GM10248 (cell line): Measurements from ENCODE around the gene WSB1.
A peak's percentile ranks its signal among the peaks of the same experiment; 100 is the strongest.

Experiments
- CTCF ChIA-PET: fragments of 300-600 bp; sonication (Branson Sonifier 250); formaldehyde crosslinking; extraction: SDS; loops from one replicate; lab custom pipeline; 2021; ENCODE audit warnings: antibody characterized with exemption; lab: Yijun Ruan, JAX
- POLR2A ChIA-PET: fragments of 350-650 bp; sonication (Branson Sonifier 250); formaldehyde crosslinking; extraction: SDS; loops from one replicate; lab custom pipeline; 2020; ENCODE audit warnings: antibody characterized with exemption; lab: Yijun Ruan, JAX
- DNase-seq: peaks from one replicate; pipeline ENCODE4 v3.0.0; 2012; ENCODE audit errors: extremely low spot score
- CTCF ChIP-seq: IDR thresholded peaks from 2 replicates; pipeline ENCODE4 v1.5.1; 2012; ENCODE audit warnings: mild to moderate bottlenecking, low read depth; ENCODE audit errors: extremely low read depth, missing control alignments, control extremely low read depth

The WSB1 gene

DNA sequence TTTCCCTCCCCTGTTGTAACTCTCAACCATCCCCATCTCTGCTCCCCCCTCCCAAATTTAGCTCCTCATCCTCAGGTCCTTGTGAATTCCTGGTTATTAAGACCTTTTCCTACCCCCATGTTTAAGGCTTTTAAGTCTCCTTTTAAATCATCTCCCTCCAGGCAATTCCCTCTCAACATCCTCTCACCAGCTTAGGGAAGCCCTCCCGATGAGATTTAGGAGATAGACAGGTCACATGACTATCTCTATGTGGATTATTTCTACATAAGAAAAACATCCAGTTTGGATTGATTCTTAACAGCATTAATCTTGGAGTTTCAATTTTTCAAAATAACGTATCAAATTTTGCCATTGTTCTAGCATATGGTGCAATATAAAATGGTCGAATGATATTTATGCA lies 12.5 kb upstream of the WSB1 start:
- CTCF ChIA-PET: interaction anchor here (1.1 to 1.5 kb wide), 5 partner anchors 12 to 85 kb away, joined by 3 to 5 read pairs (median 4); no protein-coding TSS in a partner anchor
- TF ChIP-seq CTCF: no peak
- POLR2A ChIA-PET: interaction anchor here (1.4 kb wide), 1 partner anchor 13 kb away, joined by 8 read pairs; the partner anchor contains the start of gene WSB1
- no peak for DNase-seq

- TF ChIP-seq CTCF: no peak
- ChIA-PET POLR2A (interaction anchor here (0.6 to 1.4 kb wide), 2 partner anchors 12 to 20 kb away, joined by 6 to 8 read pairs; partner anchors contain the start of gene WSB1), CTCF (interaction anchor here (0.6 to 1.5 kb wide), 8 partner anchors 9 to 86 kb away, joined by 3 to 5 read pairs (median 4); partner anchors contain the start of gene WSB1)
- DNase-seq: peak; percentile 41
Observed at GRCh38 chr17:27282054-27282551, 11.8 kb upstream of the WSB1 start.

DNA sequence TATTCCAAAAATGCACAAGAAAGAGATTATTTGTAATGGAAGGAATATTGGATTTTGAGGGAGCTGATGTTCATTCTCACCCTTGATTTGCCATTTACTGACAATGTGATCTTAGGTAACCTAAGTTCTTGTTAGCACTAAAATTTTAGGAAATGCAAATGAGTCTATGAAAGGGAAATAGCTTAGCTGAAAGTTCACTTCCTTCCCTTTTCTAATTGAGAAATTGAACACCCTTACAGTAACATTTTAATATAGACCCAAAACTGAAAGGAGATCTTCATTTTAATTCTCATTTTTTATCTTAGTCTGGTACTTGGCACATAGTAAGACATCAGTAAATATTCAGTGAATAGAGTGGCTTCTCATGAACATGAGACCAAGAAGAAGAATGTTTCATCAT lies 10.9 kb upstream of the WSB1 start:
- DNase-seq: no peak
- CTCF ChIA-PET: interaction anchor here (1.3 kb wide), 1 partner anchor 13 kb away, joined by 3 read pairs; no protein-coding TSS in a partner anchor
- TF ChIP-seq CTCF: no peak
- POLR2A ChIA-PET: no interaction called here

DNA sequence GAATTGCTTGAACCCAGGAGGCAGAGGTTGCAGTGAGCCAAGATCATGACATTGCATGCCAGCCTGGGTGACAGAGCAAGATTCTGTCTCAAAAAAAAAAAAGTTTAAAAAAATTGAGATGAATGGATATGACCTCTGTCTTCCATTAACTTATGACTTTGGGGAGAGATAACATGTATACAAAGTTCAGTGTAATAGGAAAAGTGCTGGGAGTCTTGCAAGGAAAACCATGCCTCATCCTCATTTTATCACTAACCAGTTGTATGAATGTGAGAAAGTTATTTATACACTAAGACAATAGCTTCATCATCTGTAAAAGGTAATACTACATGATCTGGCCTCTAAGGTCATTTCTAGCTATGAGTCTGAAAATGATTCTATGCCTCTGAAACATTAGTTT lies 10.2 kb upstream of the WSB1 start:
- DNase-seq: no peak
- TF ChIP-seq CTCF: no peak
- CTCF ChIA-PET: interaction anchor here (1.3 to 1.8 kb wide), 3 partner anchors 14 to 473 kb away, joined by 3 to 6 read pairs (median 4); no protein-coding TSS in a partner anchor
- POLR2A ChIA-PET: no interaction called here

DNA sequence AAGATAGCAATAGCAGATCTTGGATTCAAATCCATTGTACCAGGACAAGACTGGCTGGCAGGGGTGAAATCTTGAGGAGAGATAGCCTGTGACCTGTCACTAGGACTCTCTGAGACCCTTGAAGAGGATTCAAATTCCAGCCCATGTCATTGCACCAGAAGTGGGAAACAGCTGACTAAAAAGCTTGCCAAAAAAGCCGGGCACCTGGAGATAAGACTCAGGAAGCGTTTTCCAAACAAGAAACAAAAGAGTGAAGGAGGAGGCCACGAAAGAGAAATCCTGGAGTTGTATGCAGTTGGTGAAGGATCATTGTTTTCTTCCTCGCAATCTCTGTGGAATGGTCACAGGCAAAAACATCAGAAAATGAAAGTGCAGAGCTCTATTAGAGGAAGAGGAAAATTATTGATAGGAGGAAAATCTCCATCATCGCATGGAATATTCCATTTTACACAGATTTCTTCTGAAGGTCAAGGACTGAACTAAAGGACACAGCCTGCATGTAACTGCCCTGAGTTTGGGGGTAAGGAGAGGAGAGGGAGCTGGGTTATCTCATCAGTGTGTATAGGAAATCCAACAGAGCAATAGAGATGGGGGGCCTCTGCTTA lies 9.0 kb upstream of the WSB1 start:
- no peak for DNase-seq
- ChIA-PET CTCF (interaction anchor here (1.4 to 1.8 kb wide), 3 partner anchors 9 to 472 kb away, joined by 3 to 6 read pairs (median 4); partner anchors contain the start of gene WSB1), POLR2A (interaction anchor here (1.0 kb wide), 1 partner anchor 9 kb away, joined by 7 read pairs; the partner anchor contains the start of gene WSB1)
- no peak for TF ChIP-seq CTCF

GRCh38 chr17:27285516-27285915 lies 8.4 kb upstream of the WSB1 start:
- POLR2A ChIA-PET: no interaction called here
- CTCF ChIA-PET: interaction anchor here (1.4 to 1.8 kb wide), 2 partner anchors 8 to 471 kb away, joined by 3 to 4 read pairs; partner anchors contain the start of gene WSB1
- DNase-seq: no peak
- TF ChIP-seq CTCF: no peak
